ENCODE data around the gene HSD17B1.
A peak's percentile ranks its signal among the peaks of the same experiment; 100 is the strongest.
"Not testable (repeated sequence)": the region's sequence is repeated elsewhere in the genome, so short reads cannot be mapped to it uniquely, and the experiment has no call there.

The HSD17B1 gene

DNA sequence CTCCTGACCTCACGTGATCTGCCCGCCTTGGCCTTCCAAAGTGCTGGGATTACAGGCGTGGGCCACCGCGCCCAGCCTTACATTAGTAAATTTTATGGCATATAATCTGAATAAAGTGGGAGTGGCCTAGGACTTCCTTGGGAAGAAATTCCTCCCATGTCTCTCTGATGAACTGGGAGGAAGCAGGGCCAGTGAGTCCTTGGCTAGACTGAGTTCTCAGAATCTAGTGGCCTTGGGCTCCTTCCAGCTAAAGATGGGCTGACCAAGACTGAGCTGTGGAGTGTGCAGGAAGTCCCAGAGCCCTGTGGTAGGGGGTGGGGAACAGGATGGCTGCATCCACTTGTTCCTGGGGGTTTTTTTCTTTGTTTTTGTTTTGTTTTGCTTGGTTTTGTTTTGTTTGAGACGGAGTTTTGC, 26.7 kb upstream of the HSD17B1 start:
- peak; percentile 54 for DNase-seq (ENCODE audit: low spot score)

DNA sequence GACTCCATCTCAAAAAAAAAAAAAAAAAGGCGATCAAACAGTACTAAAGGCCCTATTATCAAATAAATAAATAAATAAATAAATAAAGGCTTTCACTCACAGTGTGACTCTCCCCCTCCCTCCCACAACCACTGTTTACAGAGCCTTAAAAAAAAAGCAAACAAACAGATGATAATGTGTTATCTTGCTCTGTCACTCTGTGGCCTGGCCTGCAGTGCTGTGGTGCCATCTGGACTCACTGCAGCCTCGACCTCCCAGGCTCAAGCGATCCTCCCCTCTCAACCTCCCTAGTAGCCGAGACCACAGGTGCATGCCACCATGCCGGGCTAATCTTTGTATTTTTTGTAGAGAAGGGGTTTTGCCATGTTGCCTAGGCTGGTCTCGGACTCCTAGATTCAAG, 24.8 kb upstream of the HSD17B1 start:
- DNase-seq (ENCODE audit: low spot score): no peak

GRCh38 chr17:42529061-42529460, 23.7 kb upstream of the HSD17B1 start:
- no peak for DNase-seq (ENCODE audit: low spot score)

GRCh38 chr17:42530952-42531454, 21.7 kb upstream of the HSD17B1 start:
- no peak for DNase-seq (ENCODE audit: low spot score)

DNA sequence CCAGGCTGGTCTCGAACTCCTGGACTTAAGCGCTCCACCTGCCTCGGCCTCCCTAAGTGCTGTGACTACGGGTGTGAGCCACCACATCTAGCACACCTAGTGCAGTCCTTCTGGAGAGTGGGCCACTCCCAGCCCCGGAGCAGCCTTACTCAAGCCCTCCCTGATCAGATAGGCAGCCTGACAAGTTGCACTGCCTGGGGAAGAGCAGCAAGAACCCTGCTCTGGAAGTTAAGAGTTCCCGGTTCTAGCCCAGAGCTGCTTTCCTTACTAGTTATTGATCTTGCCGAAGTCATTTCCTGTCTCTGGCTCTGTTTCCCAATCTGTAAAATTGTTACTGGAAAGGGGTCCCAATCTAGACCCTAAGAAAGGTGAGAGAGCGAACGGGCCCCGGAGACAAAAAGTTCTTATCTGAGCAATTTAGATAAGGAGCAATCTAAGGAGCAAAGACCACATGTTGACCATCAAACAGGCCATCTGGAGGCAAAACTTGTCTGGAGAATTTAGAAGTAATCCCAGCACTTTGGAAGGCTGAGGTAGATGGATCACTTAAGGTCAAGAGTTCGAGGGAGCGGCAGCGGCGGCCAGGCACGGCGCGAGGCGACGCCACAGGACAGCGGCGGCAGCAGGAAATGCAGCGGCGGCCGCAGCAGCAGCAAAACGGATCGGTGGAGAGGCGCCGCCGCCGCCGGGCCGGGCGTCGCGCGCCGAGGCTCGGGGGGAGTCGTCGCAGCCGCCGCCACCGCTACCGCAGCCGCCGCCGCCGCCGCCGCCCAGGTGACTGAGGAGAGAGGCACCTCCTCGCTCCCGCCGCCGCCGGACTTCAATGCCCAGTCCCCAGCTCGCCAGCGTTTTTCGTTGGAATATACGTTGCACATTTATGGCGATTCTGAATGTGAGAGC, 21.0 kb upstream of the HSD17B1 start:
- DNase-seq (ENCODE audit: low spot score): peak; percentile 72

- no peak for DNase-seq (ENCODE audit: low spot score)
Measured at GRCh38 chr17:42535155-42536047, 17.3 kb upstream of the HSD17B1 start.

DNA sequence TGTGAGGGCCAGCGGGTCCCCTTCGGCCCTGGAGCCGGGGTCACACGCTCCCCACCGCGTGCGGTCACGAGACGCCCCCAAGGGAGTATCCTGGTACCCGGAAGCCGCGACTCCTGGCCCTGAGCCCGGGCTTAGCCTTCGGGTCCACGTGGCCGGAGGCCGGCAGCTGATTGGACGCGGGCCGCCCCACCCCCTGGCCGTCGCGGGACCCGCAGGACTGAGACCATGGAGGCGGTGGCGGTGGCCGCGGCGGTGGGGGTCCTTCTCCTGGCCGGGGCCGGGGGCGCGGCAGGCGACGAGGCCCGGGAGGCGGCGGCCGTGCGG, 16.7 kb upstream of the HSD17B1 start, which contains the start of gene NAGLU:
NAGLU (plus strand) TSS at position 194 of the 324 bp plus-strand sequence; CDS start at position 226, 32 bp downstream.
- DNase-seq (ENCODE audit: low spot score): peak; percentile 99

DNA sequence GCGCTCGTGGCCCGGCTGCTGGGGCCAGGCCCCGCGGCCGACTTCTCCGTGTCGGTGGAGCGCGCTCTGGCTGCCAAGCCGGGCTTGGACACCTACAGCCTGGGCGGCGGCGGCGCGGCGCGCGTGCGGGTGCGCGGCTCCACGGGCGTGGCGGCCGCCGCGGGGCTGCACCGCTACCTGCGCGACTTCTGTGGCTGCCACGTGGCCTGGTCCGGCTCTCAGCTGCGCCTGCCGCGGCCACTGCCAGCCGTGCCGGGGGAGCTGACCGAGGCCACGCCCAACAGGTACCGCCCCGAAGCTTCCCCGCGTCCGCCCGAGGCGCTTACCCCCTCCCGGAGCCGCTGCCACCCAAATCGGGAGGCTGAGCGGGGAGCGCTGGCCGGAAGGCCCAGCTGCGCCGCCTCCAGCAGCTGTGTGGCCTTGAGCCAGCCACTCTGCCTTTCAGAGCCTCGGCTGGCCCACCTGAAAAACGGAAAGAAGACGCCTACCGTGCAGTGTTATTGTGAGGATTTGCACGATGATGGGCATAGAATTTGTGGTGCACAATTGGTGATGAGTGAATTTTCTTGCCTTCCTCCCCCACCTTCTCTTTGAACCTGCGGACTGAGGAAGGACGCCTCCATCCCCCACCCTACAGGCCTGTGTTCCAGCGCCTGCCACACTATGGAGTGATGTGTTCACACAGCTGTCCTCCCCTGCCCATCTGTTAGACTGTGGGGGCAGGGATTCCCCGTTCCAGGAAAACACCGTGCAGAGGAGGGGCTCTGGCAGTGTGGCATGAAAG, 16.2 kb upstream of the HSD17B1 start:
- peak; percentile 93 for DNase-seq (ENCODE audit: low spot score)

- DNase-seq (ENCODE audit: low spot score): no peak
Measured at GRCh38 chr17:42537156-42537805, 15.4 kb upstream of the HSD17B1 start.

DNA sequence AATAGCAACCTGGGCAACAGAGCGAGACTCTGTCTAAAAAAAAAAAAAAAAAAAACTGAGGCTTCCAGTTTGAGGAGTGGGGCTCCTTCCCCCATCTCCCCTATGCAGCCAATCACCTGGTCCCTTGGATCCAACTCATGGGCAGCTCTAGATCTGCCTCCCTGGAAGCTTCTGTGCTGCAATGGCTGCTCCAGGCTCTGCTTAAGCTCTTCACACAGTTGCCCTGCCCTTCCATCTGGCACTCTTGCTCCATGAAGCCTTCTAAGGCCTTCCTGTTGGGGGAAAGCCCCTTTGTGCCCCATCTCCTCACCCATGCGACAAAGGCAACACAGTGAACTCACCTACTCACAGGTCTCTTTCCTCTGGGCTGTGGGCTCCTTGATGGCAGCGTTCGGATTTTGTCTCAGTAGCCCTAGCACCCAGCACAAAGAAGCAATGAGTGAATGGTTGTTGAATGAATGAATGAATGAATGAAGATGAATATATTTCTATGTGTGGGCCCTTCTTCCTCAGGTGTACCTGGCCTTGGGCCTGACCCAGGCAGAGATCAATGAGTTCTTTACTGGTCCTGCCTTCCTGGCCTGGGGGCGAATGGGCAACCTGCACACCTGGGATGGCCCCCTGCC, 14.8 kb upstream of the HSD17B1 start:
- no peak for DNase-seq (ENCODE audit: low spot score)

GRCh38 chr17:42538482-42538881, 14.2 kb upstream of the HSD17B1 start:
- DNase-seq (ENCODE audit: low spot score): no peak

- DNase-seq (ENCODE audit: low spot score): peak; percentile 1
Measured at GRCh38 chr17:42540558-42540957, 12.2 kb upstream of the HSD17B1 start.

GRCh38 chr17:42541041-42541833, 11.5 kb upstream of the HSD17B1 start:
- peak; percentile 2 for DNase-seq (ENCODE audit: low spot score)

- peak; percentile 4 for DNase-seq (ENCODE audit: low spot score)
Measured at GRCh38 chr17:42543190-42544079, 9.3 kb upstream of the HSD17B1 start.

GRCh38 chr17:42544874-42545283, 7.8 kb upstream of the HSD17B1 start:
- no peak for DNase-seq (ENCODE audit: low spot score)

GRCh38 chr17:42545755-42546505, 6.8 kb upstream of the HSD17B1 start:
- DNase-seq (ENCODE audit: low spot score): not testable (repeated sequence)

DNA sequence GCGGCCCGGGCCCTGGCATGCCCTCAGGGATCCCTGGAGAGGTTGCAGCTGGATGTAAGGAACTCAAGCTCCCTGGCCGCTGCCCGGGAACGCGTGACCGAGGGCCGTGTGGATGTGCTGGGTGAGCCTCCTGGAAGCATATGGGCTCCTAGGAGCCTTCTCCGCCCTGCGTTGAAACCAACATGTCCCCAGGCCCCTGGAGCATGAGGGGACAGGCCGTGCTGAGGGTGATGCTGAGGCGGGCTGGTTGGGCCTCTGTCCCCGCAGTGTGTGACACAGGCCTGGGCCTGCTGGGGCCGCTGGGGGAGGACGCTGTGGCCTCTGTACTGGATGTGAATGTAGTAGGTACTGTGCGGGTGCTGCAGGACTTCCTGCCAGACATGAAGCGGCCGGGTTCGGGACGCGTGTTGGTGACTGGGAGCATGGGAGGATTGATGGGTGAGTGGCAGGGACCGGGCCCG, 5.7 kb upstream of the HSD17B1 start:
- no peak for DNase-seq (ENCODE audit: low spot score)

DNA sequence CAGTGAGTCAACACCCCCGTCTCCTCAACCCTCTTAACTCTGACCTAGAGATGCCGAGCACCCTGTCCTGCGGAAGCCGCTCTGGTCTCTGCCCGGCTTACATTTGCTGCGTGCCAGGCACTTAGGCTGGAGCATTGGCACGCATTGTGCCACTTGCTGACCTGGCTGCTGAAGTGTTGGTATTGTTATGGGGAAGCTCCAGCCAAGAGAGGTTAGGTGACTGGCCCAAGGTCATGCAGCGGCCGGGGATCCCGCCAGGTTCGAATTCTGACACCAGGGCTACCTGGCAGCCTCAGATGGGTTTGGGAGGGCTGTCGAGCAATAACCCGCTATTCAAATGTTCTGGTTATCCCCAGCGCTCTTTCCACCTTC, 5.0 kb upstream of the HSD17B1 start:
- DNase-seq (ENCODE audit: low spot score): no peak

Data from AG20443 (cell line).